ENCODE results near the gene EDIL3. TPM values are rescaled to one million over a fixed set of nuclear protein-coding genes. Genes with fewer than 3 reads are reported as not detected.

The EDIL3 gene
- total RNA-seq, 1 experiment from 2014 or later: 7.2 TPM

GRCh38 chr5:84372066-84372695 is 12.5 kb downstream of the EDIL3 start:
- DNase-seq: no peak
- H3K27me3 ChIP-seq (ENCODE audit: insufficient read depth, low read depth): no peaks in the 10 kb centered on the region
- no peaks in the 10 kb centered on the region for H3K36me3 ChIP-seq (ENCODE audit: low read depth)
- no peaks in the 10 kb centered on the region for H3F3A ChIP-seq (ENCODE audit: insufficient read depth, low read depth)
- no peak for TF ChIP-seq CTCF (conservative IDR thresholded peaks at IDR 0.05)
- TF ChIP-seq EZH2 (IDR thresholded peaks at IDR 0.05; ENCODE audit: low read depth): no peak
- ChIA-PET CTCF (interaction anchor here (0.8 kb wide), 1 partner anchor 88 kb away, joined by 4 read pairs; no protein-coding TSS in a partner anchor), POLR2A (ENCODE audit: unreplicated experiment) (interaction anchor here (0.7 kb wide), 1 partner anchor 67 kb away, joined by 3 read pairs; no protein-coding TSS in a partner anchor)
- H3K79me2 ChIP-seq (ENCODE audit: low read depth): no peaks in the 10 kb centered on the region
- no peak overlapping the region for H2AFZ ChIP-seq
- intact Hi-C loops (cut with micrococcal nuclease; ENCODE audit: unreplicated experiment): no loop called here
- H3K4me2 ChIP-seq: no peak overlapping the region
- H3K4me3 ChIP-seq: no peak overlapping the region
- no peaks in the 10 kb centered on the region for H3K4me1 ChIP-seq (replicated peaks; ENCODE audit: insufficient read depth)
- H3K9me2 ChIP-seq (ENCODE audit: insufficient read depth): no peaks in the 10 kb centered on the region
- no peak overlapping the region for H3K27ac ChIP-seq
- no peaks in the 10 kb centered on the region for H3K9me3 ChIP-seq (ENCODE audit: insufficient read depth, low read depth)
- no peaks in the 10 kb centered on the region for H4K20me1 ChIP-seq (ENCODE audit: insufficient read depth)
- BruUV-seq (replicated peaks): no TSS peak

- Histone ChIP-seq H3K4me1 (replicated peaks; ENCODE audit: insufficient read depth) (no peaks in the 10 kb centered on the region), H3K36me3 (ENCODE audit: low read depth) (no peaks in the 10 kb centered on the region), H3K9me2 (ENCODE audit: insufficient read depth) (no peaks in the 10 kb centered on the region), H2AFZ (no peak overlapping the region), H3F3A (ENCODE audit: insufficient read depth, low read depth) (no peaks in the 10 kb centered on the region), H3K79me2 (ENCODE audit: low read depth) (no peaks in the 10 kb centered on the region), H3K27ac (no peak overlapping the region), H3K9me3 (ENCODE audit: insufficient read depth, low read depth) (no peaks in the 10 kb centered on the region), H3K4me2 (no peak overlapping the region), H3K27me3 (ENCODE audit: insufficient read depth, low read depth) (no peaks in the 10 kb centered on the region), H3K4me3 (no peak overlapping the region), H4K20me1 (ENCODE audit: insufficient read depth) (no peaks in the 10 kb centered on the region)
- TF ChIP-seq CTCF (conservative IDR thresholded peaks at IDR 0.05) (no peak), EZH2 (IDR thresholded peaks at IDR 0.05; ENCODE audit: low read depth) (no peak)
- ChIA-PET CTCF (no interaction called here), POLR2A (ENCODE audit: unreplicated experiment) (no interaction called here)
- intact Hi-C loops (cut with micrococcal nuclease; ENCODE audit: unreplicated experiment): no loop called here
- BruUV-seq (replicated peaks): no TSS peak
- DNase-seq: no peak
These were observed 14.5 kb downstream of the EDIL3 start for GRCh38 chr5:84370176-84370575.

- Histone ChIP-seq H3F3A (ENCODE audit: insufficient read depth, low read depth) (no peaks in the 10 kb centered on the region), H3K79me2 (ENCODE audit: low read depth) (no peaks in the 10 kb centered on the region), H4K20me1 (ENCODE audit: insufficient read depth) (no peaks in the 10 kb centered on the region), H3K4me3 (no peak overlapping the region), H3K9me3 (ENCODE audit: insufficient read depth, low read depth) (no peaks in the 10 kb centered on the region), H3K27me3 (ENCODE audit: insufficient read depth, low read depth) (no peaks in the 10 kb centered on the region), H3K9me2 (ENCODE audit: insufficient read depth) (no peaks in the 10 kb centered on the region), H2AFZ (no peak overlapping the region), H3K4me1 (replicated peaks; ENCODE audit: insufficient read depth) (no peaks in the 10 kb centered on the region), H3K27ac (no peak overlapping the region), H3K36me3 (ENCODE audit: low read depth) (no peaks in the 10 kb centered on the region), H3K4me2 (no peak overlapping the region)
- no peak for DNase-seq
- CTCF ChIA-PET: no interaction called here
- TF ChIP-seq EZH2 (IDR thresholded peaks at IDR 0.05; ENCODE audit: low read depth): no peak
- no peak for TF ChIP-seq CTCF (conservative IDR thresholded peaks at IDR 0.05)
- no TSS peak for BruUV-seq (replicated peaks)
- intact Hi-C loops (cut with micrococcal nuclease; ENCODE audit: unreplicated experiment): no loop called here
- POLR2A ChIA-PET (ENCODE audit: unreplicated experiment): no interaction called here
These were observed 20.6 kb downstream of the EDIL3 start for GRCh38 chr5:84364043-84364442.
